ENCODE data around the gene PDCD6IP.
"Not testable (repeated sequence)": the region's sequence is repeated elsewhere in the genome, so short reads cannot be mapped to it uniquely, and the experiment has no call there.

Gene PDCD6IP

GRCh38 chr3:33850599-33850998 lies 52.2 kb downstream of the PDCD6IP start:
- DNase-seq (ENCODE audit: low spot score): not testable (repeated sequence)

GRCh38 chr3:33855407-33855806 lies 57.0 kb downstream of the PDCD6IP start:
- DNase-seq (ENCODE audit: low spot score): not testable (repeated sequence)

- DNase-seq (ENCODE audit: low spot score): no peak
These were observed 57.6 kb downstream of the PDCD6IP start for GRCh38 chr3:33855884-33856546.

GRCh38 chr3:33857701-33858100 lies 59.3 kb downstream of the PDCD6IP start:
- DNase-seq (ENCODE audit: low spot score): not testable (repeated sequence)

GRCh38 chr3:33858131-33858530 lies 59.7 kb downstream of the PDCD6IP start:
- DNase-seq (ENCODE audit: low spot score): no peak

- no peak for DNase-seq (ENCODE audit: low spot score)
These were observed 62.1 kb downstream of the PDCD6IP start for GRCh38 chr3:33860373-33861050.

GRCh38 chr3:33865133-33865532 lies 66.7 kb downstream of the PDCD6IP start:
- DNase-seq (ENCODE audit: low spot score): no peak

- no peak for DNase-seq (ENCODE audit: low spot score)
These were observed 69.9 kb downstream of the PDCD6IP start for GRCh38 chr3:33868309-33868708.

GRCh38 chr3:33869977-33870376 lies 71.5 kb downstream of the PDCD6IP start:
- no peak for DNase-seq (ENCODE audit: low spot score)

GRCh38 chr3:33874815-33875214 lies 76.4 kb downstream of the PDCD6IP start:
- no peak for DNase-seq (ENCODE audit: low spot score)

GRCh38 chr3:33875680-33876079 lies 77.2 kb downstream of the PDCD6IP start:
- no peak for DNase-seq (ENCODE audit: low spot score)

- DNase-seq (ENCODE audit: low spot score): no peak
These were observed 78.8 kb downstream of the PDCD6IP start for GRCh38 chr3:33877187-33877586.

GRCh38 chr3:33879540-33879939 lies 81.1 kb downstream of the PDCD6IP start:
- no peak for DNase-seq (ENCODE audit: low spot score)

GRCh38 chr3:33881156-33882064 lies 83.0 kb downstream of the PDCD6IP start:
- DNase-seq (ENCODE audit: low spot score): no peak

GRCh38 chr3:33882296-33882695 lies 83.9 kb downstream of the PDCD6IP start:
- DNase-seq (ENCODE audit: low spot score): no peak

GRCh38 chr3:33883538-33883950 lies 85.1 kb downstream of the PDCD6IP start:
- DNase-seq (ENCODE audit: low spot score): peak; percentile 40

- DNase-seq (ENCODE audit: low spot score): peak; percentile 54
These were observed 85.6 kb downstream of the PDCD6IP start for GRCh38 chr3:33883951-33884561.

GRCh38 chr3:33884701-33885100 lies 86.3 kb downstream of the PDCD6IP start:
- DNase-seq (ENCODE audit: low spot score): no peak

GRCh38 chr3:33885496-33885895 lies 87.1 kb downstream of the PDCD6IP start:
- no peak for DNase-seq (ENCODE audit: low spot score)

- no peak for DNase-seq (ENCODE audit: low spot score)
These were observed 87.6 kb downstream of the PDCD6IP start for GRCh38 chr3:33886015-33886414.

- no peak for DNase-seq (ENCODE audit: low spot score)
These were observed 89.0 kb downstream of the PDCD6IP start for GRCh38 chr3:33887478-33887877.

GRCh38 chr3:33889394-33890039 lies 91.1 kb downstream of the PDCD6IP start:
- DNase-seq (ENCODE audit: low spot score): no peak

Data from AG20443 (cell line).